GM12878 (cell line): ENCODE results near the gene GET3. TPM values are rescaled to one million over a fixed set of nuclear protein-coding genes. Genes with fewer than 3 reads are reported as not detected.

ENCODE experiments used
- ATAC-seq: fragments of 200-7000 bp; cut with Tn5 transposase; 3 replicates; pipeline ENCODE4 v1.9.1; 2020; ENCODE audit warnings: mild to moderate bottlenecking, moderate library complexity
- BruUV-seq: library from RNA; stranded (reverse); fragments of 400-500 nt; replicated peaks from 2 replicates; lab custom pipeline; 2021; lab: Mats Ljungman, UMichigan
- CTCF ChIA-PET: fragments of 300-600 bp; sonication (Branson Sonifier 250); formaldehyde crosslinking; extraction: SDS; loops from one replicate; lab custom pipeline; 2021; ENCODE audit warnings: inconsistent platforms; lab: Yijun Ruan, JAX
- POLR2A ChIA-PET: fragments of 350-600 bp; formaldehyde crosslinking; extraction: SDS; loops from one replicate; lab custom pipeline; 2021; ENCODE audit warnings: inconsistent platforms; lab: Charles Lee
- RAD21 ChIA-PET: fragments of 300-600 bp; sonication (Branson Sonifier 250); formaldehyde crosslinking; loops from one replicate; lab custom pipeline; 2023; ENCODE audit warnings: antibody characterized with exemption; ENCODE audit not compliant: unreplicated experiment; lab: Charles Lee
- SMC1A ChIA-PET: fragments of 300-600 bp; sonication (Branson Sonifier 250); formaldehyde crosslinking; loops from one replicate; lab custom pipeline; 2023; ENCODE audit not compliant: unreplicated experiment, uncharacterized antibody; lab: Charles Lee
- DNase-seq: peaks from one replicate; pipeline ENCODE4 v3.0.0-alpha.2; 2011; ENCODE audit warnings: low read depth, low spot score
- FAIRE-seq: peaks from 3 replicates; lab custom pipeline; 2011; peaks lifted over from hg19 to GRCh38; lab: Jason Lieb, UNC
- H2AFZ ChIP-seq: 2 replicates; pipeline ENCODE4 v1.6.0; 2011; ENCODE audit warnings: low read depth, low read length, control low read depth; ENCODE audit not compliant: control insufficient read depth
- H3K27ac ChIP-seq: 2 replicates; pipeline ENCODE4 v1.5.1; 2011; ENCODE audit warnings: control low read depth; ENCODE audit not compliant: control insufficient read depth, insufficient read depth
- H3K27me3 ChIP-seq, 2 experiments: replicated peaks in 1 of 2; 2 replicates each; pipeline versions ENCODE4 v1.6.0 to v1.6.1; 2011; ENCODE audit warnings: low read length in 1 of 2; ENCODE audit not compliant: control insufficient read depth in 2 of 2, insufficient read depth in 2 of 2
- H3K36me3 ChIP-seq, 2 experiments: 2 replicates each; pipeline ENCODE4 v1.5.1; 2011; ENCODE audit warnings: low read length in 1 of 2; ENCODE audit not compliant: control insufficient read depth in 2 of 2, insufficient read depth in 2 of 2
- H3K4me1 ChIP-seq: 2 replicates; pipeline ENCODE4 v1.6.1; 2011; ENCODE audit warnings: mild to moderate bottlenecking, low read length, moderate library complexity, mixed read lengths; ENCODE audit not compliant: control insufficient read depth, insufficient read depth
- H3K4me2 ChIP-seq: 2 replicates; pipeline ENCODE4 v1.6.0; 2011; ENCODE audit warnings: control low read depth; ENCODE audit not compliant: control insufficient read depth, insufficient read depth
- H3K4me3 ChIP-seq: fragments of 200-600 bp; sonication (generic); 2 replicates; pipeline ENCODE4 v1.5.1; 2016
- H3K79me2 ChIP-seq: 2 replicates; pipeline ENCODE4 v1.6.0; 2011; ENCODE audit warnings: low read length; ENCODE audit not compliant: control insufficient read depth, insufficient read depth
- H3K9ac ChIP-seq: 2 replicates; pipeline ENCODE4 v1.8.0; 2011; ENCODE audit warnings: low read length, control low read depth, mixed read lengths; ENCODE audit not compliant: control insufficient read depth, insufficient read depth
- H3K9me3 ChIP-seq: replicated peaks from 3 replicates; pipeline ENCODE4 v1.5.1; 2011; ENCODE audit warnings: mild to moderate bottlenecking, low read length; ENCODE audit not compliant: control insufficient read depth, insufficient read depth
- H4K20me1 ChIP-seq: 2 replicates; pipeline ENCODE4 v1.6.0; 2011; ENCODE audit not compliant: control insufficient read depth, insufficient read depth
- HDAC6 ChIP-seq: fragments of 200-600 bp; sonication (generic); IDR thresholded peaks from one replicate; pipeline ENCODE4 v1.8.0; 2017; ENCODE audit warnings: antibody characterized with exemption; ENCODE audit not compliant: unreplicated experiment
- MLLT1 ChIP-seq: fragments of 450-650 bp; IDR thresholded peaks from 2 replicates; pipeline ENCODE4 v1.6.1; 2016; ENCODE audit warnings: mild to moderate bottlenecking
- SMARCA5 ChIP-seq: fragments of 450-650 bp; IDR thresholded peaks from 2 replicates; pipeline ENCODE4 v1.6.1; 2017; ENCODE audit warnings: mild to moderate bottlenecking
- STAT1 ChIP-seq: fragments of 450-650 bp; conservative IDR thresholded peaks from 2 replicates; pipeline ENCODE4 v1.6.1; 2014; ENCODE audit warnings: antibody characterized with exemption, mild to moderate bottlenecking
- YY1 ChIP-seq: IDR thresholded peaks from 2 replicates; pipeline ENCODE4 v1.6.1; 2011; ENCODE audit warnings: low read depth, mild to moderate bottlenecking, low read length
- ZNF384 ChIP-seq: IDR thresholded peaks from 2 replicates; pipeline ENCODE4 v1.6.1; 2012; ENCODE audit warnings: low read depth, mild to moderate bottlenecking, low read length, improper control_type of control experiment, borderline replicate concordance
- WGBS: methylation state at CpG from one replicate; pipeline ENCODE4 v1.1.6; 2016; ENCODE audit warnings: low lambda C conversion rate; ENCODE audit not compliant: insufficient replicate concordance, insufficient coverage; ENCODE audit errors: missing lambda C conversion rate; 5-methylcytosine and 5-hydroxymethylcytosine counted together
- in situ Hi-C: fragments of 300-500 bp; cut with MboI; formaldehyde crosslinking; loops from 9 replicates; pipeline ENCODE4 v1.14.3; 2018; ENCODE audit warnings: mixed read lengths
- intact Hi-C: fragments of 100-400 bp; cut with micrococcal nuclease; formaldehyde crosslinking; loops from one replicate; pipeline ENCODE4 v1.14.2; 2022; ENCODE audit not compliant: unreplicated experiment
- polyA plus RNA-seq, 11 experiments: library from polyadenylated mRNA; depleted of rRNA in 4 of 11; unstranded in 6 of 11; stranded (reverse) in 5 of 11; fragments of >200 nt; fragmentation: Nextera tagmentation in 4 of 11; fragmentation: Illumina TruSeq in 1 of 11; extraction: Ambion mirVana in 4 of 11; extraction: Trizol in 1 of 11; gene quantifications; 1 replicate in 1 of 11; 2 replicates in 10 of 11; pipeline versions ENCODE4 v1.2.1 to v1.2.3, GENCODE V29; 2011 to 2016; ENCODE audit warnings: inconsistent platforms in 2 of 11, missing spikeins in 2 of 11, low read depth in 1 of 11
- total RNA-seq, 4 experiments: library from RNA; depleted of rRNA in 3 of 4; stranded (reverse); fragments of >200 nt in 3 of 4; fragmentation: Illumina TruSeq in 1 of 4; extraction: Trizol in 1 of 4; gene quantifications; 2 replicates each; pipeline versions ENCODE4 v1.2.1 to v1.2.3, GENCODE V29; 2013 to 2021

The GET3 gene
- total and polyA plus RNA-seq, 10 of the 15 experiments (the other 5 are each of a cell fraction or from before 2014, with no cell fraction given), result 14.5 to 144 (median 97.2) TPM

GRCh38 chr19:12794196-12794941, 57.1 kb downstream of the GET3 start:
- in situ Hi-C loops (no loop called here), intact Hi-C loops (no loop called here)
- SMC1A ChIA-PET, result interaction anchor here (1.5 to 11.5 kb wide), 5 partner anchors 9 to 34 kb away, joined by 5 to 240 read pairs (median 31); no protein-coding TSS in a partner anchor
- H3K27me3 ChIP-seq, result no peaks in the 10 kb centered on the region
- BruUV-seq, result no TSS peak
- POLR2A ChIA-PET, result interaction anchor here (0.7 to 8.2 kb wide), 3 partner anchors 9 to 113 kb away, joined by 5 to 303 read pairs (median 7); partner anchors contain the start of gene HOOK2
- RAD21 ChIA-PET, result interaction anchor here (1.0 to 11.4 kb wide), 8 partner anchors 11 to 54 kb away, joined by 4 to 303 read pairs (median 19); partner anchors contain the start of genes HOOK2 and RNASEH2A
- H4K20me1 ChIP-seq, result no peaks in the 10 kb centered on the region
- no peaks in the 10 kb centered on the region; a peak in 1 of 4 replicates for H3K36me3 ChIP-seq
- TF ChIP-seq ZNF384, result peak; percentile 41; the same call in 1 of the 2 replicates
- peak; percentile 35; the same call in 1 of the 2 replicates for TF ChIP-seq MLLT1
- no peak for TF ChIP-seq HDAC6
- TF ChIP-seq YY1, result no peak
- 0 out of 2 replicates have a peak, but pooled peaks have one; percentile 7 for TF ChIP-seq SMARCA5
- no peak for TF ChIP-seq STAT1
- H3K4me1 ChIP-seq, result peaks cover 24% of the 10 kb centered on the region
- peak overlapping the region; percentile 95 for H3K27ac ChIP-seq
- no peak overlapping the region for H2AFZ ChIP-seq
- no peak for FAIRE-seq
- peak overlapping the region; percentile 58; the same call in 1 of the 2 replicates for H3K4me3 ChIP-seq
- CTCF ChIA-PET, result interaction anchor here (1.1 to 12.9 kb wide), 4 partner anchors 17 to 54 kb away, joined by 3 to 537 read pairs (median 216); partner anchors contain the start of gene HOOK2
- H3K79me2 ChIP-seq, result peaks cover 30% of the 10 kb centered on the region
- H3K4me2 ChIP-seq, result peak overlapping the region; percentile 97
- ATAC-seq, result no peak
- no peaks in the 10 kb centered on the region; the same call in 2 of the 3 replicates for H3K9me3 ChIP-seq
- 36% methylated on average over 7 of the region's 7 CpGs for WGBS
- no peak for DNase-seq
- H3K9ac ChIP-seq, result peak overlapping the region; percentile 95; the same call in 1 of the 2 replicates
